ENCODE measurements around the gene TEDC2.

The TEDC2 gene

GRCh38 chr16:2512735-2513404, 53.0 kb downstream of the TEDC2 start:
- no peak for TF ChIP-seq JUND (IDR thresholded peaks at IDR 0.05; ENCODE audit: low read depth)
- DNase-seq (ENCODE audit: low read depth in 1 of 2, low spot score in 1 of 2) = no peak
- in situ Hi-C loops (cut with HindIII; ENCODE audit: low pct_unique_long_range_greater_than_20kb, low sequenced_read_pairs) = no loop called here

GRCh38 chr16:2513405-2514332, 53.8 kb downstream of the TEDC2 start, which contains the start of gene ATP6V0C:
TSS of gene ATP6V0C (plus strand) at chr16:2513952. CDS start at chr16:2514104, 152 bp downstream.
- peak; percentile 96 to 98 for DNase-seq (ENCODE audit: low read depth in 1 of 2, low spot score in 1 of 2)
- in situ Hi-C loops (cut with HindIII; ENCODE audit: low pct_unique_long_range_greater_than_20kb, low sequenced_read_pairs) = no loop called here
- TF ChIP-seq JUND (IDR thresholded peaks at IDR 0.05; ENCODE audit: low read depth) = no peak

Measured in T47D (cell line).